ENCODE data around the gene USP40.

Gene USP40

GRCh38 chr2:233433029-233433428, 133.6 kb downstream of the USP40 start:
- no peak for DNase-seq (ENCODE audit: low read depth in 1 of 2, low spot score in 1 of 2)

- no peak for DNase-seq (ENCODE audit: low read depth in 1 of 2, low spot score in 1 of 2)
Observed at GRCh38 chr2:233430651-233431050, 135.9 kb downstream of the USP40 start.

GRCh38 chr2:233430081-233430480, 136.5 kb downstream of the USP40 start:
- DNase-seq (ENCODE audit: low read depth in 1 of 2, low spot score in 1 of 2): no peak

- DNase-seq (ENCODE audit: low read depth in 1 of 2, low spot score in 1 of 2): no peak
Observed at GRCh38 chr2:233429175-233429897, 137.2 kb downstream of the USP40 start.

GRCh38 chr2:233428438-233428837, 138.1 kb downstream of the USP40 start:
- no peak for DNase-seq (ENCODE audit: low read depth in 1 of 2, low spot score in 1 of 2)

GRCh38 chr2:233428008-233428407, 138.6 kb downstream of the USP40 start:
- DNase-seq (ENCODE audit: low read depth in 1 of 2, low spot score in 1 of 2): no peak

GRCh38 chr2:233426619-233427342, 139.8 kb downstream of the USP40 start:
- peak in 1 of 2 donors; percentile 44 for DNase-seq (ENCODE audit: low read depth in 1 of 2, low spot score in 1 of 2)
